ENCODE data around the gene KIAA0586. TPM values are rescaled to one million over a fixed set of nuclear protein-coding genes. Genes with fewer than 3 reads are reported as not detected.
A peak's percentile ranks its signal among the peaks of the same experiment; 100 is the strongest.
"Not testable (repeated sequence)": the region's sequence is repeated elsewhere in the genome, so short reads cannot be mapped to it uniquely, and the experiment has no call there.

The KIAA0586 gene
- total RNA-seq, result 19.3 and 27.8 TPM in 2 replicates

- peak; percentile 94 for DNase-seq (ENCODE audit: low read depth, low spot score)
Measured at GRCh38 chr14:58427281-58428117, at the start of gene KIAA0586, which contains the start of gene TIMM9. KIAA0586 (plus strand) TSS chr14:58427719; CDS start chr14:58428265, 546 bp downstream. TIMM9 (minus strand) TSS chr14:58427531; CDS start chr14:58411945, 15,586 bp downstream.

- no peak for DNase-seq (ENCODE audit: low read depth, low spot score)
Measured at GRCh38 chr14:58390830-58391229, 36.7 kb upstream of the KIAA0586 start.

- DNase-seq (ENCODE audit: low read depth, low spot score), result no peak
Measured at GRCh38 chr14:58395562-58395811, 32.0 kb upstream of the KIAA0586 start.

- no peak for DNase-seq (ENCODE audit: low read depth, low spot score)
Measured at GRCh38 chr14:58395812-58396788, 31.4 kb upstream of the KIAA0586 start, which contains the start of gene TOMM20L. TOMM20L (plus strand) TSS chr14:58395930; CDS start chr14:58395958, 28 bp downstream.

- no peak for DNase-seq (ENCODE audit: low read depth, low spot score)
Measured at GRCh38 chr14:58397156-58397555, 30.4 kb upstream of the KIAA0586 start.

- DNase-seq (ENCODE audit: low read depth, low spot score), result no peak
Measured at GRCh38 chr14:58398495-58398894, 29.0 kb upstream of the KIAA0586 start.

- DNase-seq (ENCODE audit: low read depth, low spot score), result no peak
Measured at GRCh38 chr14:58398895-58399294, 28.6 kb upstream of the KIAA0586 start.

GRCh38 chr14:58401587-58401986, 25.9 kb upstream of the KIAA0586 start:
- no peak for DNase-seq (ENCODE audit: low read depth, low spot score)

- DNase-seq (ENCODE audit: low read depth, low spot score), result no peak
Measured at GRCh38 chr14:58408681-58409215, 18.8 kb upstream of the KIAA0586 start.

GRCh38 chr14:58414845-58415244, 12.7 kb upstream of the KIAA0586 start:
- no peak for DNase-seq (ENCODE audit: low read depth, low spot score)

- DNase-seq (ENCODE audit: low read depth, low spot score), result no peak
Measured at GRCh38 chr14:58415636-58416547, 11.6 kb upstream of the KIAA0586 start.

- not testable (repeated sequence) for DNase-seq (ENCODE audit: low read depth, low spot score)
Measured at GRCh38 chr14:58416934-58417333, 10.6 kb upstream of the KIAA0586 start.

- no peak for DNase-seq (ENCODE audit: low read depth, low spot score)
Measured at GRCh38 chr14:58426670-58427280, 744 bp upstream of the KIAA0586 start.

- no peak for DNase-seq (ENCODE audit: low read depth, low spot score)
Measured at GRCh38 chr14:58428118-58428683, 682 bp downstream of the KIAA0586 start.

- DNase-seq (ENCODE audit: low read depth, low spot score), result no peak
Measured at GRCh38 chr14:58430156-58430555, 2.6 kb downstream of the KIAA0586 start.

- DNase-seq (ENCODE audit: low read depth, low spot score), result no peak
Measured at GRCh38 chr14:58439476-58439875, 12.0 kb downstream of the KIAA0586 start.

GRCh38 chr14:58444627-58445026, 17.1 kb downstream of the KIAA0586 start:
- no peak for DNase-seq (ENCODE audit: low read depth, low spot score)

- DNase-seq (ENCODE audit: low read depth, low spot score), result no peak
Measured at GRCh38 chr14:58455593-58456265, 28.2 kb downstream of the KIAA0586 start.

GRCh38 chr14:58460772-58461171, 33.3 kb downstream of the KIAA0586 start:
- DNase-seq (ENCODE audit: low read depth, low spot score), result no peak
